ENCODE results near the gene SPINT4. TPM values are rescaled to one million over a fixed set of nuclear protein-coding genes. Genes with fewer than 3 reads are reported as not detected.
A peak's percentile ranks its signal among the peaks of the same experiment; 100 is the strongest.

SPINT4 gene
- total RNA-seq, 2 donors from 2014 or later, result not detected

GRCh38 chr20:45771182-45771759, 49.1 kb downstream of the SPINT4 start:
- H3K27me3 Mint-ChIP-seq (ENCODE audit: low read depth), result peaks cover 14% of the 10 kb centered on the region
- peak; percentile 70 to 82 for DNase-seq
- no peak overlapping the region for H3K4me3 Mint-ChIP-seq
- peak; percentile 45 to 58 for ATAC-seq (replicated peaks in 1 of 2)
- H3K27ac Mint-ChIP-seq, result no peak overlapping the region
- H3K9me3 Mint-ChIP-seq, result no peaks in the 10 kb centered on the region
- no peaks in the 10 kb centered on the region for H3K4me1 Mint-ChIP-seq (ENCODE audit: low read depth)
- H3K36me3 Mint-ChIP-seq (ENCODE audit: insufficient read depth in 2 of 2), result no peaks in the 10 kb centered on the region

- no peak for ATAC-seq (replicated peaks in 1 of 2)
- no peak overlapping the region for H3K27ac Mint-ChIP-seq
- no peaks in the 10 kb centered on the region for H3K9me3 Mint-ChIP-seq
Measured at GRCh38 chr20:45772693-45773092, 50.5 kb downstream of the SPINT4 start.

GRCh38 chr20:45774945-45775344, 52.8 kb downstream of the SPINT4 start:
- Mint-ChIP-seq H3K27ac (no peak overlapping the region), H3K36me3 (ENCODE audit: insufficient read depth in 2 of 2) (no peaks in the 10 kb centered on the region), H3K4me3 (no peak overlapping the region), H3K4me1 (ENCODE audit: low read depth) (peaks cover 5% of the 10 kb centered on the region), H3K27me3 (ENCODE audit: low read depth) (peaks cover 14% of the 10 kb centered on the region), H3K9me3 (no peaks in the 10 kb centered on the region)
- DNase-seq (no peak), ATAC-seq (replicated peaks in 1 of 2) (no peak)

More at GRCh38 chr20:45772693-45773092, 50.5 kb downstream of the SPINT4 start:
- peaks cover 14% of the 10 kb centered on the region for H3K27me3 Mint-ChIP-seq (ENCODE audit: low read depth)
- no peak overlapping the region for H3K4me3 Mint-ChIP-seq
- no peaks in the 10 kb centered on the region for H3K36me3 Mint-ChIP-seq (ENCODE audit: insufficient read depth in 2 of 2)
- no peaks in the 10 kb centered on the region for H3K4me1 Mint-ChIP-seq (ENCODE audit: low read depth)
- no peak for DNase-seq

GRCh38 chr20:45775411-45775810, 53.3 kb downstream of the SPINT4 start:
- Mint-ChIP-seq H3K9me3 (no peaks in the 10 kb centered on the region), H3K4me3 (no peak overlapping the region), H3K27me3 (ENCODE audit: low read depth) (peaks cover 14% of the 10 kb centered on the region)

More at GRCh38 chr20:45775411-45775810, 53.3 kb downstream of the SPINT4 start:
- no peak for DNase-seq
- no peak overlapping the region for H3K27ac Mint-ChIP-seq
- no peaks in the 10 kb centered on the region for H3K36me3 Mint-ChIP-seq (ENCODE audit: insufficient read depth in 2 of 2)
- no peak for ATAC-seq (replicated peaks in 1 of 2)
- H3K4me1 Mint-ChIP-seq (ENCODE audit: low read depth), result peaks cover 5% of the 10 kb centered on the region

Other genes starting within 250 kb of the SPINT4 start
- not detected for gene SPINT3, start 206.7 kb upstream of the SPINT4 start, total RNA-seq
- not detected for gene WFDC6, start 182.9 kb upstream of the SPINT4 start, total RNA-seq
- not detected for gene EPPIN, start 174.9 kb upstream of the SPINT4 start, total RNA-seq
- gene WFDC8, start 143.1 kb upstream of the SPINT4 start, total RNA-seq, result not detected
- not detected for gene WFDC10A, start 92.6 kb upstream of the SPINT4 start, total RNA-seq
- not detected for gene WFDC9, start 91.1 kb upstream of the SPINT4 start, total RNA-seq
- gene WFDC11, start 52.1 kb upstream of the SPINT4 start, total RNA-seq, result not detected
- gene WFDC13, start 20.3 kb upstream of the SPINT4 start, total RNA-seq, result not detected
- not detected for gene WFDC10B, start 17.3 kb upstream of the SPINT4 start, total RNA-seq
- gene WFDC3, start 69.5 kb downstream of the SPINT4 start, total RNA-seq, result under 1 TPM in 1 of 2 donors, not detected in 1; 0.67 TPM
- 10 to 100 TPM; 35.0 to 36.3 TPM for gene DNTTIP1, start 69.6 kb downstream of the SPINT4 start, total RNA-seq
- 100 to 1,000 TPM; 171 to 197 TPM for gene UBE2C, start 90.3 kb downstream of the SPINT4 start, total RNA-seq
- under 1 TPM in 1 of 2 donors, not detected in 1; 0.49 TPM for gene TNNC2, start 105.0 kb downstream of the SPINT4 start, total RNA-seq
- 1 to 10 TPM; 1.8 to 2.4 TPM for gene SNX21, start 111.5 kb downstream of the SPINT4 start, total RNA-seq
- gene ACOT8, start 135.0 kb downstream of the SPINT4 start, total RNA-seq, result 10 to 100 TPM; 27.9 to 34.3 TPM
- gene ZSWIM3, start 135.3 kb downstream of the SPINT4 start, total RNA-seq, result 1 to 10 TPM; 6.5 to 6.7 TPM
- gene ZSWIM1, start 158.9 kb downstream of the SPINT4 start, total RNA-seq, result 10 to 100 TPM; 11.4 to 13.9 TPM
- gene SPATA25, start 165.3 kb downstream of the SPINT4 start, total RNA-seq, result under 1 TPM; 0.46 to 0.90 TPM
- gene NEURL2, start 168.9 kb downstream of the SPINT4 start, total RNA-seq, result 1 to 10 TPM; 2.1 to 3.2 TPM
- gene CTSA, start 169.0 kb downstream of the SPINT4 start, total RNA-seq, result 10 to 100 TPM; 37.0 to 59.1 TPM
- 10 to 100 TPM in 1 of 2 donors, 1 to 10 TPM in 1; 8.9 to 18.0 TPM for gene PLTP, start 189.8 kb downstream of the SPINT4 start, total RNA-seq
- 10 to 100 TPM; 38.7 to 42.0 TPM for gene PCIF1, start 212.3 kb downstream of the SPINT4 start, total RNA-seq
- 10 to 100 TPM; 28.4 to 29.8 TPM for gene ZNF335, start 249.9 kb downstream of the SPINT4 start, total RNA-seq

Measured in activated T-cell treated with anti-CD3 and anti-CD28 coated beads, Interleukin-2, amount 50 U/mL, for 72 hours (primary cell).